ENCODE measurements around the gene NUP210. TPM values are rescaled to one million over a fixed set of nuclear protein-coding genes. Genes with fewer than 3 reads are reported as not detected.

NUP210 gene
- total and polyA plus RNA-seq, 2 of the 13 experiments (the other 11 are each of a cell fraction or from before 2014, with no cell fraction given), result 31.6 to 35.2 TPM

DNA sequence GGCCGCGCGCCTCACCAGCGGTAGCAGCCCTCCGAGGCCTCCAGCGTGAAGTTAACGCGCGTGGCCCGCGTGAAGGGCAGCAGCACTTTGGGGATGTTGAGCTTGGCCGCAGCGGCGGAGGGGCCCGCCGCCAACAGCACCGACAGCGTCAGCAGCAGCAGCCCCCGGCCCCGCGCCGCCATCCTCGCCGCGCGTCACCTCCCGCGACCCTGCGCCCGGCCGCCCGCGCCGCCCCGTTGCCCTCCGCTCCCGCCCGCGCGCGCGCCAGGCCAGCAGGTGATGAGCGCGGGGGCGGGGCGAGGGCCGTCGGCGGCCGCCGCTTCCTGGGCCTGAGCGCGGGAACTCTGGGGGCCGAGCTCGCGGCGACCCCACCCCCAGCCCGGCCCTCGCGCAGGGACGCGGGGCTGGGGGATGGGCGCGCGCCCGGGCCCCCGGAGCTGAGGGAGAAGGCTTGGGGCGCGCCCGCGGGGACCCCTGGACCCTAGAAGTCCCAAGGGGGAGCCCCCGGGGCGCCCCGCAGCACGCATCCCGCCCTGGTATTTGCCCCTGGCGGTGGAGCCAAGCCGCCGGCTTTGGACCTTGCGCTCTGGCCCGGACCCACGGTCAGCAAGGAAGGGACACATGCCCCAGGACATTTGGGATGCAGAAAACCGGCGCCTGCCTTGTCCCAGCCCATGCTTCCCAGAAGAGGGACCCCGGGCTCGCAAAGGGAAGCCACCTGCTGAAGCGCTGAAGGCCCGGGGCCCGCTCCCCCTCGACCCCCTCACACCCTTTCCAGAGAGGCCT lies at the start of gene NUP210 (continued):
- TF ChIP-seq, protein P1, sequence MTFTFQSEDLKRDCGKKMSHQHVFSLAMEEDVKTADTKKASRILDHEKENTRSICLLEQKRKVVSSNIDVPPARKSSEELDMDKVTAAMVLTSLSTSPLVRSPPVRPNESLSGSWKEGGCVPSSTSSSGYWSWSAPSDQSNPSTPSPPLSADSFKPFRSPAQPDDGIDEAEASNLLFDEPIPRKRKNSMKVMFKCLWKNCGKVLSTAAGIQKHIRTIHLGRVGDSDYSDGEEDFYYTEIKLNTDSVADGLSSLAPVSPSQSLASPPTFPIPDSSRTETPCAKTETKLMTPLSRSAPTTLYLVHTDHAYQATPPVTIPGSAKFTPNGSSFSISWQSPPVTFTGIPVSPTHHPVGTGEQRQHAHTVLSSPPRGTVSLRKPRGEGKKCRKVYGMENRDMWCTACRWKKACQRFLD (CRISPR knock-in tag; IDR thresholded peaks at IDR 0.05; ENCODE audit: borderline replicate concordance), result 0 out of 2 replicates have a peak, but pooled peaks have one; percentile 52
- TF ChIP-seq SAFB2 (CRISPR knock-in tag; IDR thresholded peaks at IDR 0.05; ENCODE audit: borderline replicate concordance, low read depth) (no peak), KAT7 (CRISPR knock-in tag; IDR thresholded peaks at IDR 0.05; ENCODE audit: borderline replicate concordance) (no peak), MED13 (CRISPR knock-in tag; IDR thresholded peaks at IDR 0.05) (no peak), ASH2L (IDR thresholded peaks at IDR 0.05; ENCODE audit: insufficient read length, low read depth, low read length) (no peak), FIP1L1 (IDR thresholded peaks at IDR 0.05; ENCODE audit: borderline replicate concordance, insufficient read depth, low read depth, low read length) (no peak), ZKSCAN1 (IDR thresholded peaks at IDR 0.05; ENCODE audit: low read length) (no peak), ZNF24 (IDR thresholded peaks at IDR 0.05) (no peak; the same call in 1 of the 2 replicates), SOX13 (IDR thresholded peaks at IDR 0.05) (no peak), SOX13 (CRISPR knock-in tag; conservative IDR thresholded peaks at IDR 0.05 in 1 of 2, IDR thresholded peaks at IDR 0.05 in 1 of 2) (no peak), CEBPB (IDR thresholded peaks at IDR 0.05; ENCODE audit: borderline replicate concordance, low read depth, low read length) (no peak), IRX3 (CRISPR knock-in tag; IDR thresholded peaks at IDR 0.05; ENCODE audit: borderline replicate concordance, low read depth) (no peak), XRCC5 (optimal IDR thresholded peaks at IDR 0.05; ENCODE audit: low read length) (peak; percentile 47), RARA (CRISPR knock-in tag; IDR thresholded peaks at IDR 0.05) (no peak)
- TF ChIP-seq, protein P2, sequence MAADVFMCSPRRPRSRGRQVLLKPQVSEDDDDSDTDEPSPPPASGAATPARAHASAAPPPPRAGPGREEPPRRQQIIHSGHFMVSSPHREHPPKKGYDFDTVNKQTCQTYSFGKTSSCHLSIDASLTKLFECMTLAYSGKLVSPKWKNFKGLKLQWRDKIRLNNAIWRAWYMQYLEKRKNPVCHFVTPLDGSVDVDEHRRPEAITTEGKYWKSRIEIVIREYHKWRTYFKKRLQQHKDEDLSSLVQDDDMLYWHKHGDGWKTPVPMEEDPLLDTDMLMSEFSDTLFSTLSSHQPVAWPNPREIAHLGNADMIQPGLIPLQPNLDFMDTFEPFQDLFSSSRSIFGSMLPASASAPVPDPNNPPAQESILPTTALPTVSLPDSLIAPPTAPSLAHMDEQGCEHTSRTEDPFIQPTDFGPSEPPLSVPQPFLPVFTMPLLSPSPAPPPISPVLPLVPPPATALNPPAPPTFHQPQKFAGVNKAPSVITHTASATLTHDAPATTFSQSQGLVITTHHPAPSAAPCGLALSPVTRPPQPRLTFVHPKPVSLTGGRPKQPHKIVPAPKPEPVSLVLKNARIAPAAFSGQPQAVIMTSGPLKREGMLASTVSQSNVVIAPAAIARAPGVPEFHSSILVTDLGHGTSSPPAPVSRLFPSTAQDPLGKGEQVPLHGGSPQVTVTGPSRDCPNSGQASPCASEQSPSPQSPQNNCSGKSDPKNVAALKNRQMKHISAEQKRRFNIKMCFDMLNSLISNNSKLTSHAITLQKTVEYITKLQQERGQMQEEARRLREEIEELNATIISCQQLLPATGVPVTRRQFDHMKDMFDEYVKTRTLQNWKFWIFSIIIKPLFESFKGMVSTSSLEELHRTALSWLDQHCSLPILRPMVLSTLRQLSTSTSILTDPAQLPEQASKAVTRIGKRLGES (CRISPR knock-in tag; IDR thresholded peaks at IDR 0.05; ENCODE audit: borderline replicate concordance), result no peak
- TF ChIP-seq, protein P3, sequence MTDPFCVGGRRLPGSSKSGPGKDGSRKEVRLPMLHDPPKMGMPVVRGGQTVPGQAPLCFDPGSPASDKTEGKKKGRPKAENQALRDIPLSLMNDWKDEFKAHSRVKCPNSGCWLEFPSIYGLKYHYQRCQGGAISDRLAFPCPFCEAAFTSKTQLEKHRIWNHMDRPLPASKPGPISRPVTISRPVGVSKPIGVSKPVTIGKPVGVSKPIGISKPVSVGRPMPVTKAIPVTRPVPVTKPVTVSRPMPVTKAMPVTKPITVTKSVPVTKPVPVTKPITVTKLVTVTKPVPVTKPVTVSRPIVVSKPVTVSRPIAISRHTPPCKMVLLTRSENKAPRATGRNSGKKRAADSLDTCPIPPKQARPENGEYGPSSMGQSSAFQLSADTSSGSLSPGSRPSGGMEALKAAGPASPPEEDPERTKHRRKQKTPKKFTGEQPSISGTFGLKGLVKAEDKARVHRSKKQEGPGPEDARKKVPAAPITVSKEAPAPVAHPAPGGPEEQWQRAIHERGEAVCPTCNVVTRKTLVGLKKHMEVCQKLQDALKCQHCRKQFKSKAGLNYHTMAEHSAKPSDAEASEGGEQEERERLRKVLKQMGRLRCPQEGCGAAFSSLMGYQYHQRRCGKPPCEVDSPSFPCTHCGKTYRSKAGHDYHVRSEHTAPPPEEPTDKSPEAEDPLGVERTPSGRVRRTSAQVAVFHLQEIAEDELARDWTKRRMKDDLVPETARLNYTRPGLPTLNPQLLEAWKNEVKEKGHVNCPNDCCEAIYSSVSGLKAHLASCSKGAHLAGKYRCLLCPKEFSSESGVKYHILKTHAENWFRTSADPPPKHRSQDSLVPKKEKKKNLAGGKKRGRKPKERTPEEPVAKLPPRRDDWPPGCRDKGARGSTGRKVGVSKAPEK (CRISPR knock-in tag; IDR thresholded peaks at IDR 0.05; ENCODE audit: borderline replicate concordance), result no peak

Data from HepG2 (cell line).